Choroid plexus epithelial cell (primary cell): ENCODE data around the gene OR4S1.
"Not testable (repeated sequence)": the region's sequence is repeated elsewhere in the genome, so short reads cannot be mapped to it uniquely, and the experiment has no call there.

Experiments used
- DNase-seq: peaks from one replicate; pipeline ENCODE4 v3.0.0-alpha.2; 2010; ENCODE audit warnings: low read depth
- H3K4me3 ChIP-seq: 2 replicates; pipeline ENCODE4 v1.5.1; 2011; ENCODE audit warnings: low read depth, mild to moderate bottlenecking, control low read depth, low read length, moderate library complexity
- CTCF ChIP-seq: conservative IDR thresholded peaks from 2 replicates; pipeline ENCODE4 v1.5.1; 2011; ENCODE audit warnings: low read depth, mild to moderate bottlenecking, control low read depth, inconsistent platforms, low read length, moderate library complexity

The OR4S1 gene

GRCh38 chr11:48341466-48341865 lies 35.4 kb downstream of the OR4S1 start:
- H3K4me3 ChIP-seq: no peak overlapping the region
- TF ChIP-seq CTCF: no peak
- DNase-seq: no peak

DNA sequence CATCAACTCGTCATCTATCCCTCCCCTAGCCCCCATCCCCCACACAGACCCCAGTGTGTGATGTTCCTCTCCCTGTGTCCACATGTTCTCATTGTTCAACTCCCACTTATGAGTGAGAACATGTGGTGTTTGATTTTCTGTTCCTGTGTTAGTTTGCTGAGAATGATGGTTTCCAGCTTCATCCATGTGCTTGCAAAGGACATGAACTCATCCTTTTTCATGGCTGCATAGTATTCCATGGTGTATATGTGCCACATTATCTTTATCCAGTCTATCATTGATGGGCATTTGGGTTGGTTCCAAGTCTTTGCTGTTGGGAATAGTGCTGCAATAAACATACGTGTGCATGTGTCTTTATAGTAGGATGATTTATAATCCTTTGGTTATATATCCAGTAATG lies 36.5 kb downstream of the OR4S1 start:
- DNase-seq: not testable (repeated sequence)

GRCh38 chr11:48346286-48346685 lies 40.3 kb downstream of the OR4S1 start:
- not testable (repeated sequence) for DNase-seq

More for the DNA sequence above, 36.5 kb downstream of the OR4S1 start:
- not testable (repeated sequence) for H3K4me3 ChIP-seq

GRCh38 chr11:48354013-48354412 lies 48.0 kb downstream of the OR4S1 start:
- no peak overlapping the region for H3K4me3 ChIP-seq
- no peak for TF ChIP-seq CTCF
- no peak for DNase-seq

More at GRCh38 chr11:48346286-48346685, 40.3 kb downstream of the OR4S1 start:
- not testable (repeated sequence) for H3K4me3 ChIP-seq

GRCh38 chr11:48354677-48355076 lies 48.7 kb downstream of the OR4S1 start:
- DNase-seq: no peak
- no peak overlapping the region for H3K4me3 ChIP-seq
- TF ChIP-seq CTCF: no peak
